Fibroblast of skin of left quadriceps (primary cell): ENCODE measurements around the gene PIK3C2A.

Source experiments
- DNase-seq, 2 experiments: peaks; one replicate each; pipeline ENCODE4 v3.0.0-alpha.2; 2013; ENCODE audit warnings: low read depth in 2 of 2

The PIK3C2A gene

DNA sequence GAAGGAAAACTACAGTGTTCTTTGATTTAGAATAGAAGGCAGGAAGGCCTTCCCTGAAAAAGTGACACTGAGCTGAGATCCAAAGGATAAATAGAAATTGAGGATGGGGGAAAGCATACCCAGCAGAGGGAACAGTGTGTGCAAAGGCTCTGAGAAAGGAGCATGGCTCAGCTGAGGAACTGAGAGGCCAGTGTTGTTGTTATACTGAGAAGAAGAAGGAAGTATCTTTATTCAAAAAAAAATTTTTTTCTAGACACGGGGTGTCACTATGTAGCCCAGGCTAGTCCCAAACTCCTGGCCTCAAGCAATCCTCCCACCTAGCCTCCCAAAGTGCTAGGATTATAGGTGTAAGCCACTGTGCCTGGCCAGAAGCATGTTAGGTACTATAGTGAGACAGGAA is 3.5 kb upstream of the PIK3C2A start:
- DNase-seq, result no peak

DNA sequence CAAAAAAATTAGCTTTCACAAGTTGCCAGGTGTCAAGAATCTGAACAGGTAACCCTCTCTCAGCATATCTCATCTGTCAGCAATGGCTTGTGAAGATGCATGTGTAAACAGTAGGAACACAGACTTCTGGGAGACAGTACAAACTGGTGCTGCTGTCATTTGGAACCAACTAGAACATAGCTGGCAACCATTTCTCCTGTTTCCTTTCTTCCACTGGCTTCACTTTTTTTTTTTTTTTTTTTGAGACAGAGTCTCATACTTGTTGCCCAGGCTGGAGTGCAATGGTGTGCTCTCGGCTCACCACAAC is 2.1 kb upstream of the PIK3C2A start:
- DNase-seq, result no peak

DNA sequence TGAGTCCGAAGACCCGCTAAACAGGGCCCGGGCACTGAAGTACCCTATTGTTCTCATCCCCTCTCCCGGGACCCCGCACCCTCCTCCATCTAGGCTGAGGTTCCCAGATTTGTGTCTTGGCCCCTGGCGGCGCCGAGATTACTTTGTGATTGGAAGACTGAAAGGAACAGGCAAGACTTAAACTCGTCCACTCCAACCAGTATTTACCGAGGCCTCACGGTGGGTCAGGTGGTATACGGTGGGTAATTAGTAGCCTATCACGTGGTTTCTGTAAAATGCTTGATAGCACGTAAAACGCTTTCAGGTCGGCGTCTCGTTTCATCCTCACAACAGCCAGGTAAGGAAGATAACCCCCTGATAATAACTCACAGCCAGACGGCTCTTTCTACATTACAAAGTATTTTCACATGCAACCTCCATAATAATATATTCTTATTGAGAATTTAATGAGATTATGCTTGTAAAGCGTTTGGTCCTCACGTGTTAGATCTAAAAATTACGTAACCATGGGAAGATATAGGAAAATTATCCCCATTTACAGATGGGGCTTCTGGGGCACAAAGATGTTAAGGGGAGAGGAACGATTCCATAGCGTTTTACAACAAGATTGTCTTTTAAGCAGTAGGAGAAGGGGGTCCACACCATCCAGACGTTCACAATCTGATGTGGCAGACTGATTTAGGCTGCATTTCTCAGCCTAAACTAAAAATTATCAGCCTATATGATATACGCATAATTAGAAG is 642 bp upstream of the PIK3C2A start:
- no peak for DNase-seq

DNA sequence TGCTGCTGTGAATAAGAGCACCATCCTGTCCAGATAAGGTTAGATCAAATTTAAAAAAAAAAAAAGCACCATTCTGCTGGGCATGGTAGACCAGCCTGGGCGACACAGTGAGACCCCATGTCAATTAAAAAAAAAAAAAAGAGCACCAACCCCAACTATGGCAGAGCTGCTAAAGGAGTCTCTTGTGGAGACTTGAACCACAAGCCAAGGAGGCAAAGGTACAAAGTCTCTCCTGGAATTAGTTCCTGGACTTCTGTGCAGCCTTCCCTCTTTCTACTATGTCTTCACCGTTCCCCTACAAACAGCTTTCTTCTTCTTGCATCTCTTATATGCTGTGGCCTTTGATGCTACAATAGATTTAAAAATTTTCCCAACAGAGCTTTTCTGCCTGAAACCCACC is 1.3 kb downstream of the PIK3C2A start:
- no peak for DNase-seq

DNA sequence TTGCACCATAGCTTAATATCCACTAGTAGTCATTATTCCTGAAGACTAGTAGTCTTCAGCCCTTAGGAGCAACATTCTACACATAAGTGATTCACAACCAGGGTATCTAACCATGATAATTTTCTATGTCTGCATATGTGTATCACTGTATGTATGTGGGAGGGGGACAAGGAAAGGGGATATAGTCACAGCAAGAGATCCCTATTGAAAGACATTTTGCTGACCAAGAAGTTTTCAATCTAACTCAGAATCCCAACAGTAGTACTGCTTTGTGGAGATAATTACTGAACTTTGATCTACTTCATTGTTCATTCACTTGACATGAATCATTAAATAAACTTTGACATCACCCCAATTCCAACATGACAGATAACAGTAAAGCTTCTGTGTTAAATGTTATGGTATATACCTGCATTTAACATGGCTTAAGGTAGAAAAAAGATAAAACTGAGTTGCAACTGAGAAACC is 10.3 kb downstream of the PIK3C2A start:
- no peak for DNase-seq

DNA sequence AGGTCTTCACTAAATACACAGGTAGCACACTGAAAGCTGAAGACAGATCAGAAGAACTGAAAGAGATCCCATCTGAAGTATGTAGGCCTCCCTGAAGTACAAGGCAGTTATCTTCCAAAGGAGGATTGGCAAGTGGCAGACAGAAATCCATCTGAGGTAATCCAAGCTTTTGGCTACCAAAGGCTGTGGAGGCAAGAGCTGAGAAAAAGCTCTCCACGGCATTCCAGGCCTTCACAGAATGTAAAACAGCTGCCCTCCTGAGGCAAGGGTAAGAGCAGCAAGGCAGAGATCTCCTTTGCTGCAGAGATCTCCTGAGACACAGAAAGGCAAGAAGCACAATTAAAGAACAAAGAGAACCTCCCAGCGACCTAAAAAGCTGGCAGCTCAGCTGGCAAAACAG is 19.1 kb downstream of the PIK3C2A start:
- DNase-seq, result no peak

DNA sequence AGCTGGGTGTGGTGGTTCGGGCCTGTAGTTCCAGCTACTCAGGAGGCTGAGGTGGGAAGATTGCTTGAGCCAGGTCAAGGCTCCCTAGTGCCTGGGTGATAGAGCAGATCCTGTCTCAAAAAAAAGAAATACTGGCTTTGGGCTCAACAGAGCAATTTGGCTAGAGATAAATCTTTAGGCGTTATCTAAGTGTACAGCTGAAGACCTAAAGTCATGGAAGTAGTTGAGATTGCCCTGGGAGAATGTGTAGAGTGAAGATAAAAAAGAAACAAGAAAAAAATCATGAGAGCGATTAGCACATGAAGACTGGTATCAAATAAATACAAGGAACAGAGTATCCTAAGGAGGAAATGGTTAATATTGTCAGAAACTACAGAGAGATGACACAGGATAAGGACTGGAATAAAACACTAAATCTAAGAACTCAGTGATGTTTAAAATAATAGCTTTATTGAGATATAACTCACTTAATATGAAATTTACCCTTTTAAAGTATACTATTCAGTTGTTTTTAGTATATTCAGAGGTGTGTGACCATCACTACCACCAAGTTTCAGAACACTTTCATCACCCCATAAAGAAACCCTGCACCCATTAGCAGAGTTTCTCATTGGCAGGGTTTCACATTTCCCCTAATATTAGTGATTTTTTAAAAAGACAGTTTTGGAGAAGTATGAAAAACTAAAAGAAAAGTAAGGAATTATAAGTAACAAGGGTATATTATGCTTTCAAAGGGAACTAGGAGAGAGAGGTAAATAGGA is 20.7 kb downstream of the PIK3C2A start:
- no peak for DNase-seq

DNA sequence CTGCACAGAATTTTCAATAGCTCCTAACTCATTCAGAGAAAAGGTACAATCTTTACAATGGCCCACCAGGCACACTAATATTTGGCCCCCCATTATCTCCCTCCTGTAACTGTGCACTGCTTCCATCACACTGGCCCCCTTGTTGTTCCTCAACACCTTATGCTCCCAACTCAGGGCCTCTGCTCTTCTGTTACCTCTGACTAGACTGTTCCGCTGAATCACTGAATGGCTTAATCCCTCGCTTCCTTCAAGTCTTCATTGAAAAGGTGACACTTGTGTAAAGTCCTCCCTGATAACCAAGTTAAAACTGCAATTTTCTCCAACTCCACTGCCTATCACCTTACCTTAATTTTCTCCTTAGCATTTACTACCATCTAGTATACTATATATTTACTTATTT is 21.8 kb downstream of the PIK3C2A start:
- DNase-seq, result no peak

DNA sequence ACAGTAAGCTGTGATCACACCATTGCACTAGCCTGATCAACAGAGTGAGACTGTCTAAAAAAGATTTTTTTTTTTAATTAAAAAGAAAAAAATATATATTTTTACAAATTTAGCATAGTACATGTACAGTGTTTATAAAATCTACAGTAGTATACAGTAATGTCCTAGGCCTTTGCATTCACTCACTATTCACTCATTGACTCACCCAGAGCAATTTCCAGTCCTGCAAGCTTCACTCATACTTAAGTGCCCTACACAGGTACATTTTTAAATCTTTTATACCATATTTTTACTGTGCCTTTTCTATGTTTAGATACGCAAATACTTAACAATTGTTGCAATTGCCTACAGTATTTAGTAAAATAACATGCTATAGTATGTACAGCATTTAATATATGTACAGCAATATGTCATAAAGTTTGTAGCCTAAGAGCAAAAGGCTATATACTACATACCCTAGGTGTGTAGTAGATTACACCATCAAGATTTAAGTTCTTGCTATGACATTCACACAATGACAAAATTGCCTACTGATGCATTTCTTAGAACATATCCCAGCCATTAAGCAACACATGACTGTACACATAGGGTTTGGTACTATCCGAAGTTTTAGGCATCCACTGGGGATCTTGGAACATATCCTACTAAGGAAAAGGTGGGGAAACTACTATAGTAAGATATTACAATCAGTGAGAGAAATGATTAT is 22.8 kb downstream of the PIK3C2A start:
- DNase-seq, result no peak

DNA sequence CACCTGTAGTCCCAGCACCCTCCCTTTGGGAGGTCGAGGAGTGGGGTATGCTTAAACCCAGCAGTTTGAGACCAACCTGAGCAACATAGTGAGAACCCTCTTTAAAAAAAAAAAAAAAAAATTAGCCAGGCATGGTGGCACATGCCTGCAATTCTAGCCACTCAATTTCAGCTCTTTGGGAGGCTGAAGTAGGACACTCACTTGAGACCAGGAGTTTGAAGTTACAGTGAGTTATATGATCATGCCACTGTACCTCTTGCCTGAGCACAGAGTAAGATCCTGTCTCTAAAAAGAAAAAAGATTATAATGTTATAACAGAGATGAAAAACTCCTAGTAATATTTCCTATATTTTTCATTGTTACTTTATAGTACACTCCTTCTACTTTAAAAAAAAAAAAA is 23.9 kb downstream of the PIK3C2A start:
- DNase-seq, result no peak

DNA sequence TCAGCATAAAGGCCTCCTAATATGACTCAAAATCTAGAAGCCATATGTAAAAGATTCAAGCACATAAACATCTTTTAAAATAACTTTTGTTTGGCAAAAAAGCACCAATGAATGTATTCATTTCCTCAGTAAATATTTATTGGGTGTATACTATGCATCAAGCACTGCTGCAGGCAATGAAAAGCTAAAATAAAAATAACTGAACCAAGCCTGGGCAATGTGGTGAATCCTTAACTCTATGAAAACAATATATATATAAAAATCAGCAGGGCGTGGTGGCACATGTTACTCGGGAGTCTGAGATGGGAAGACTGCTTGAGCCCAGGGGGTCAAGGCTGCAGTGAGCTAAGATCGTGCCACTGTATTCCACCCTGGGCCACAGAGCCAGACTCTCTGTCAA is 27.8 kb downstream of the PIK3C2A start:
- DNase-seq, result no peak

DNA sequence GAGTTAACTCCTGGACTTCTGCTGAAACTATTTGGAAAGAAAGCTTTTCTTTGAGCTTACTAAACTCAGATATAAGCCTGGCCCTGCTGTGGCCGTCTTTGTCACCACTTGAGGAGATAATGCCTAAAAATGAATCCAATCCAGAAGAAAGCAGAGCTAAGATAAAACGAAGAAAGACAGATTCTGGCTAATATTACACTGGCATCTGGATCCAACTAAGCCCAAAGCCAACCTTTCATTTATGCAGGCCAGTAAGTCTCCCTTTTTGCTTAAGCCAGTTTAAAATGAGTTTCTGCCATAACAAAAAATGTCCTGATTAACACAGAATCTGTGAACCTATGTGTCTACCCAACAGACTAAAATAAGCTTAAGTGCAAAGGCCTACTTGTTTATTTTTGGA is 34.5 kb downstream of the PIK3C2A start:
- no peak for DNase-seq

DNA sequence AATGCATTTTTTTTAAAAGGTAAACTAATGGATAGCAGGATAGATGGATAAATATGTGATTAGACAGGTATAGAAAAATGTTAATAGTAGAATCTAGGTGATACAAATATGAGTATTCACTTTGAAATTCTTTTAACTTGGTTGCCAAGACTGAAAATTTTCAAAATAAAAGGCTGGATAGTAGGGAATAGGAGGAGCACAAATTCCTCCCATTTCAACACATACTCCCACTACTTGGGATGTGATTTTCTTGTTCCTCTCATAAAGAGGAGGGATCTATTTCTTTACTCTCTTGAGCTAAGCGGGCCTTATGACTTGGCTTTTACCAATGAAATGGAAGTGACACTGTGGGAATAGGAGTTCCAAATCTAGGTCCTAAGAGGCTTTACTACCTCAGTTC is 35.9 kb downstream of the PIK3C2A start:
- DNase-seq, result no peak

DNA sequence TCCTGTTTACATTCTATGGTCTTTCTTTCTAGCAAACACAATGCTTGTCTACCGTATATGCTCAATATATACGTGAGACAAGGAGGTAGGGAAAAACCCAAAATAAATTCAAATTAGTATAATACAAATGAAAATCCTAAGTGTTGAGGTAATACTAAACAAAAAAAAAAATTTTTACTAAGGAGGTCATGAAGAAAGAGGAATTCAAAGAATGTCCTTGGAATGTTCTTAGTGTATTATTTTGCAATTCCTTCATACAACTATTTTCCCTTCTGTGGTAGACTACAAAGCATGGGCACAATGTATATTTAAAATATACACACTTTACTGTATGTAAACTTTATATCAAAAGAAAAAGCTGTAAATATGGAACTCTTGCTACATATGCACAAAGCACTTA is 36.4 kb downstream of the PIK3C2A start:
- peak; percentile 24 to 38 for DNase-seq

DNA sequence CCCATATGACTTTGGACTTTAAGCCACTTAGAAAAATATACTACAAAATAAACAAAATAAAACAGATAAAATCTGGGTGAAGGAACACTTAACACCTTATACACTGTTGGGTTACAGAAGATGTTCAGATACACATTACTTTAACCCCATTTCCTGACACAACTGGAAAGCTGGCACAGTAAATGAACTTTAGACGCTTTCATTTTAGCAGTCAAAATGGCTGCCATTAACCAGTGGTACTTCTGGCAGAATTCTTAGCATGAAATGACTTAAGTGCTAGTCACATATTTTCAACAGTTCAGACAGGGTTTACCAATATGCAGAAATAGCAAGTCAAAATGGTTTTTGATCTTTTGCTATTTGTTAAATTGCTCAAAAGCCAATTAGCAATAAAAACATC is 37.9 kb downstream of the PIK3C2A start:
- no peak for DNase-seq

DNA sequence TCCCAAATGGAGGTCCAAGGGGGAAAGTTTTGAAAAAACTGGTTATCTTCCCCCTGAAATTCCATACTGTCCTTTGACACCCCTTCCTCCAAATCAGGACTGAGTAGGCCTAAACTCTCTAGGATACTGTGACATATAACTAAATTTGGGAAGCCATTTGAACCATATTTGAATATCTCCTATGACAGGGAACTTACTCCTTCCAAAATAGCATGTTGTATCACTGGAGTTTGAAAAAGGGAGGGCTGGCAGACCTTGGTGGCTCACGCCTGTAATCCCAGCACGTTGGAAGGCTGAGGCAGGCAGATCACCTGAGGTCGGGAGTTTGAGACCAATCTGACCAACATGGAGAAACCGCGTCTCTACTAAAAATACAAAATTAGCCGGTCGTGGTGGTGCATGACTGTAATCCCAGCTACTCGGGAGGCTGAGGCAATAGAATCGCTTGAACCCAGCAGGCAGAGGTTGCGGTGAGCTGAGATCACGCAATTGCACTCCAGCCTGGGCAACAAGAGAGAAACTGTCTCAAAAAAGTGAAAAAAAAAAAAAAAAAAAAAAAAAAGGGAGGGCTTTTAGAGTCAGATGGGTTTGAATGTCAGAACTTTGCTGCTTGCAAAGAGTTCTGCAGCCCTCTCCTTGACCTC is 42.4 kb downstream of the PIK3C2A start:
- no peak for DNase-seq

DNA sequence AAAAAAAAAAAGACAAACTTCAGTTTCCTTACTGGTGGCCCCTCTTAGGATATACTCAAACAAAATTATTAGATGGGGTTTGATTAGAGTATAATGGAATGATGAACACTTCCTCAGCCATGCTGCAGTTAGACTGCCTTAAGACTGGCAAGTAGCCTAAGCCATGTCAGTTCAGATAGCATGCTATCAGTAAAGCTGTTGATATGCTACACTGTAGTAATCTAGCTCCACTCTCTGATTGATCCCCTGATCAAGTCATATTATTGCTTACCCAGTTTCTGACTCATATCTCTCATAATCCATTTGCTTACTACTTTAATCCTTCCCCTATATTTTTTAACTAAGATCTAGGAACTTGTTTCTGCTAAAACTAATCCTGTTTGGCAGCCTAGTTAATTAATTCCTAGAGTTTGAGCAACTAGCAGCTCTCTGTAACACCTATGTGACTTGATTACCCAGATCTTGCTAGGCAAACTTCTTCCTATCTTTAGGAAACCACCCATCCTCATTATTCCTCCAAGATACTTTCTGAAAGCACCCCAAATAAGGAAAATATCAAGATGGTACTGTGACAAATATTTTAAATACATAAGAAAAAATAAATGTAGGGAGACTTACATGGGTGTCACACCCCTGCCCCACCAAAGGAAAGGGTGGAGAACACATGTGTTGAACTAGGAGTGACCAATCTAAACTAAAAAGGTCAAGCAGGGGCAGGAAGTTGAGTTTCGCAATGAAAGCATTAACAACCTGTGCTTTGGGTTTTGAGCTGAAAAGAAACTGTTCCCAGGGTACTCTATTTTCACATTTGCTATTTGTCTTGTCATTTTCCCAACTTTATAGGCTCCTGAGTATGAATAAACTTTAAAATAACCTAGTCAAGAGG is 43.2 kb downstream of the PIK3C2A start:
- DNase-seq, result no peak

DNA sequence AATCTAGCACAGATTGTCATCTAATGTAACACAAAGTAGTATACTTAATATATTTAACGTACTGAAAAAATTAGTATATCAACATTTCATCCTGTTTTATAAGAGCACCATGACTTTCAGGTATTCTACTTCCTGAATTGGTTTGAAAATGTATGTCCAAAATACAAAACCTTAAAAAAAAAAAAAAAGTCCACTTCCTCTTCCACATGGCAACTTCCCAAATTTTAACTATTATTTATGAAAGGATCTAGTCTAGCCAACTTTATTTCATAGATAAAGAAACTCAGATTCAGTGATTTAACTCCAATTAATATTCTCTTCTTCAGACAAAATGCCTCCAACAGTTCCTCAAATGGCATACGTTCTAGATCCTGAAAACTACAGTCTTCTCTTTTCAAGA is 44.0 kb downstream of the PIK3C2A start:
- no peak for DNase-seq

DNA sequence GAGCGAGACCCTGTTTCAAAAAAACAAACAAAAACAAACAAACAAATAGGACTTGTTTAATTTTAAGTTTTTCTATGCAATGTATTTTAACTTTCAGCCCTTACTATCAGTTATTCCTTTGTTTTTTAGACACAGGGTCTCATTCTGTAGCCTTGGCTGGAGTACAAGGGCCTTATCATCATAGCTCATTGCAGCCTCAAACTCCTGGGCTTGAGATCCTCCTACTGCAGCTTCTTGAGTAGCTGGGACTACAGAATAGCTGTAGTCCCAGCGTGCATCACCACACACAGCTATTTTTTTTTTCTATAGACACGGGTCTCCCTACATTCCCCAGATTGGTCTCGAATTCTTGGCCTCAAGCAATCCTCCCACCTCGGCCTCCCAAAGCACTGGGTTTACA is 44.5 kb downstream of the PIK3C2A start:
- DNase-seq, result no peak

DNA sequence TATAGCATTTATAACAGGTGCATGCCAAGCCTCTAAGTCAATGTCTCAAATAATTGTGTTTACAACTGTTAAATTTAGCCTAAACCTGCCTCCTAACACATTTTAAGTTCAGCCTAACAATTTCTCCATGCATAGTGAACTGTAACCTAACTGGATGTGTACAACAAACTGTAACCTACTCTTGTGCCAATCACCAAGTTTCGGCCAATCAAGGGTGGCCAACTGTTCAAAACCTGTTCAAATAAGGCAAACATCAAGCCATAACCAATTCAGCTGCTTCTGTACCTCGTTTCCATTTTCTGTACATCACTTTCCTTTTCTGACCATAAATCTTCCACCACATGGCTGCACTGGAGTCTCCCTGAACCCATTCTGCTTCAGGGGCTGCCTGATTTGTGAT is 45.4 kb downstream of the PIK3C2A start:
- DNase-seq, result no peak

DNA sequence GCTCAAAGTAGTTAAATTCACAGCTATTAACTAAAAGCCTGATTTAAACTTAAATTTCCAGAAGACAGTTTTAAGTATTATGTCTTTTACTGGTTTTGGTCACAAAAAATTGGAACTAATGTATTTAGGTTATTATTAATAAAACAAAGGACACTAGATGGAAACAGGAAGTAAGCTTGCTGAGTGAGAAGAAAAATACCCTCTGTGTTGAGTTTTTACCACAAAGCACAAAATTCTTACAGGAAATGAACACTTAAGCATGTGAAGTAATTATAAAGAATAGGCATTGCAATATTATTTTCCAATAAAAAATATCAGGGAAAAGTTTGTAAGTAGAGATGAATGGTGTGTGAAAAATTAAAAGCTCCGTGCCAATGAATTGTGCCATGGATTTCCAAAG is 46.3 kb downstream of the PIK3C2A start:
- DNase-seq, result no peak

DNA sequence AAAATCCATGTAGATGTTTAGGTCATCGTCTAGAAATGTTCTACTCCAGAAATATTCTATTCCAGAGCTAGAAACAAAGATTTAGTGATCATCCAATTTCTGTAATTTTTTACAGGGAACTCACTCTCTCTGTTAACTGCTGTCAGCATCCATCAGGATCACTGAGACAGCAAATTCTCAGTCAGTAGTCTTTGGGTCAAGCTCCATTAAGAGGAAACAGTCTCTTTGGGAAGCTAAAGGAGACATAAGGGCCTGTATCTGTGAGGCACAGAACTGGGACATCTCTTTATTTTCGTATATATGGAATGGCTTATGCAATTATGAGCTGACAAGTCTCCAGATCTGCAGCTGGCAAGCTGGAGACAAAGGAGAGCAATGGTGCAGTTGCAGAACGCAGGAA is 48.3 kb downstream of the PIK3C2A start:
- DNase-seq, result no peak
